Measurements from ENCODE around the gene RNF220. TPM values are rescaled to one million over a fixed set of nuclear protein-coding genes. Genes with fewer than 3 reads are reported as not detected.

Gene RNF220
- polyA plus RNA-seq, 1 of the 3 experiments (the other 2 are of a cell fraction) = 83.7 TPM

DNA sequence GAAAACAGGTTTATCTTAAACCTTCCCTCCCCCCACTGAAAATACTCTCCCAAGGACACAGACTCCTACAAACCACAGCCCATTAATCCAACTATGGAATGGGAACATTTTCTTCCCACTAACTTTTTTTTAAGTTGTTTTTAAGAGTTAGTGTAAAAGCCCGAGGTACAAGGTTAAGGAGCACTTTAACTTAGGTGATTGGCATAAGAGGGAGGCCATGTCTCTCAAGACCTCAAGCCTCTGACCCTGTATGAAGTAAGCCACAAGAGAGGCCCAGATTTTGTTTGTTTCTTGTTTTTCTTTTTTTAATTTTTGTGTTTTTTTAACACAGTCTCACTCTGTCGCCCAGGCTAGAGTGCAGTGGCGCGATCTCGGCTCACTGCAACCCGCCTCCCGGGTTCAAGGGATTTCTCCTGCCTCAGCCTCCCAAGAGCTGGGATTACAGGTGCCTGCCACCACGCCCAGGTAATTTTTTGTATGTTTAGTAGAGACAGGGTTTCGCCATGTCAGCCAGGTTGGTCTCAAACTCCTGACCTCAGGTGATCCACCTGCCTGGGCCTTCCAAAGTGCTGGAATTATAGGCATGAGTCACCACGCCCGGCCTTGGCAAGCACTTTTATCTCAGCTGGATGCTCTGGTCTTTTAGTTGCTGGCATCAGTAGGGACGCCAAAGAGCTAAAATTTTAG is 283.8 kb downstream of the RNF220 start (continued):
- no peak for TF ChIP-seq CTCF (IDR thresholded peaks at IDR 0.05)

GRCh38 chr1:44689447-44689765 is 284.4 kb downstream of the RNF220 start:
- Histone ChIP-seq H3K9ac (no peak overlapping the region), H3K36me3 (replicated peaks in 1 of 2; ENCODE audit: control insufficient read depth in 1 of 2, insufficient read depth in 2 of 2, low read length in 1 of 2) (no peaks in the 10 kb centered on the region)

DNA sequence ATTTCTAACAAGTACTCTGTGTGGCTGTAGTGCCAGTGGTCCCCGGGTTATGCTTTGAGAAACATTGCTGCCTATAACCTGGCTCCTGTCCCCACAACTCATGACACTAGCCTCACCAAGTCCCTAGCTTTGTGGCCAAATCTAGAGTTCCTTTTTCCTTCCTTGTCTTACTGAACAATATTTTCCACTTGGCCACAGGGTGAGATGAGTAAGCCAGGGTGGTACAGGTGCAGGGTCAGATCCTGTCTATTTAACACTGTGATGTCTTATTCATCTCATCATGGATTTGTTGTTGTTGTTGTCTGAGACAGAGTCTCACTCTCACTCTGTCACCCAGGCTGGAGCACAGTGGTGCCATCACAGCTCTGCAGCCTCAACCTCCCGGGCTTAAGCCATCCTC is 288.1 kb downstream of the RNF220 start:
- POLR2A ChIA-PET = no interaction called here

More at GRCh38 chr1:44689447-44689765, 284.4 kb downstream of the RNF220 start:
- H3K27me3 ChIP-seq (ENCODE audit: insufficient read depth) = no peaks in the 10 kb centered on the region
- no peaks in the 10 kb centered on the region for H3K4me1 ChIP-seq (ENCODE audit: control insufficient read depth in 1 of 2, insufficient read depth in 2 of 2, low read depth in 1 of 2, low read length in 1 of 2)
- no peaks in the 10 kb centered on the region for H4K20me1 ChIP-seq (ENCODE audit: insufficient read depth)
- H3K9me3 ChIP-seq = no peaks in the 10 kb centered on the region
- ChIA-PET POLR2A (no interaction called here), CTCF (no interaction called here)
- no peak overlapping the region for H3K4me3 ChIP-seq (ENCODE audit: low read depth in 2 of 2, low read length in 1 of 2)
- no peaks in the 10 kb centered on the region for H3K9me2 ChIP-seq
- no peak overlapping the region for H3K4me2 ChIP-seq
- no peak for DNase-seq
- no peak overlapping the region for H3K27ac ChIP-seq (ENCODE audit: low read depth in 2 of 2, low read length in 1 of 2)
- 100% methylated on average over 2 of the region's 3 CpGs for WGBS (ENCODE audit: low lambda C conversion rate)
- no peaks in the 10 kb centered on the region for H3K79me2 ChIP-seq (ENCODE audit: insufficient read depth)
- TF ChIP-seq POLR2AphosphoS5 (IDR thresholded peaks at IDR 0.05; ENCODE audit: low read depth, low read length) = no peak
- TF ChIP-seq FOXJ3 (CRISPR knock-in tag; IDR thresholded peaks at IDR 0.05) = no peak
- TF ChIP-seq NRF1 (IDR thresholded peaks at IDR 0.05; ENCODE audit: low read depth, low read length) = no peak
- TF ChIP-seq RXRA (IDR thresholded peaks at IDR 0.05; ENCODE audit: borderline replicate concordance, low read depth) = no peak
- TF ChIP-seq, protein P1, sequence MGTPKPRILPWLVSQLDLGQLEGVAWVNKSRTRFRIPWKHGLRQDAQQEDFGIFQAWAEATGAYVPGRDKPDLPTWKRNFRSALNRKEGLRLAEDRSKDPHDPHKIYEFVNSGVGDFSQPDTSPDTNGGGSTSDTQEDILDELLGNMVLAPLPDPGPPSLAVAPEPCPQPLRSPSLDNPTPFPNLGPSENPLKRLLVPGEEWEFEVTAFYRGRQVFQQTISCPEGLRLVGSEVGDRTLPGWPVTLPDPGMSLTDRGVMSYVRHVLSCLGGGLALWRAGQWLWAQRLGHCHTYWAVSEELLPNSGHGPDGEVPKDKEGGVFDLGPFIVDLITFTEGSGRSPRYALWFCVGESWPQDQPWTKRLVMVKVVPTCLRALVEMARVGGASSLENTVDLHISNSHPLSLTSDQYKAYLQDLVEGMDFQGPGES (IDR thresholded peaks at IDR 0.05; ENCODE audit: low read depth, low read length) = no peak
- no peak for TF ChIP-seq TCF12 (IDR thresholded peaks at IDR 0.05)
- TF ChIP-seq YY1 (IDR thresholded peaks at IDR 0.05; ENCODE audit: low read depth) = no peak
- no peaks in the 10 kb centered on the region for H3F3A ChIP-seq (replicated peaks; ENCODE audit: insufficient read depth)
- no peak overlapping the region for H2AFZ ChIP-seq (ENCODE audit: low read depth)

More for the DNA sequence above, 288.1 kb downstream of the RNF220 start:
- H3K27me3 ChIP-seq (ENCODE audit: insufficient read depth) = no peaks in the 10 kb centered on the region
- no peak overlapping the region for H3K4me3 ChIP-seq (ENCODE audit: low read depth in 2 of 2, low read length in 1 of 2)
- H4K20me1 ChIP-seq (ENCODE audit: insufficient read depth) = no peaks in the 10 kb centered on the region
- no peaks in the 10 kb centered on the region for H3K4me1 ChIP-seq (ENCODE audit: control insufficient read depth in 1 of 2, insufficient read depth in 2 of 2, low read depth in 1 of 2, low read length in 1 of 2)
- DNase-seq = no peak
- no peaks in the 10 kb centered on the region for H3F3A ChIP-seq (replicated peaks; ENCODE audit: insufficient read depth)
- H3K4me2 ChIP-seq = no peak overlapping the region
- TF ChIP-seq, protein P1 (IDR thresholded peaks at IDR 0.05; ENCODE audit: low read depth, low read length) = no peak
- TF ChIP-seq NFIC (IDR thresholded peaks at IDR 0.05; ENCODE audit: borderline replicate concordance) (no peak), USF2 (IDR thresholded peaks at IDR 0.05; ENCODE audit: borderline replicate concordance, low read depth, low read length) (no peak), FOXM1 (IDR thresholded peaks at IDR 0.05; ENCODE audit: low read depth) (no peak), EZH2phosphoT487 (IDR thresholded peaks at IDR 0.05; ENCODE audit: borderline replicate concordance, low read depth) (no peak)
- WGBS (ENCODE audit: low lambda C conversion rate) = 45% methylated on average over 2 of the region's 2 CpGs
- no peak overlapping the region for H3K9ac ChIP-seq
- H3K27ac ChIP-seq (ENCODE audit: low read depth in 2 of 2, low read length in 1 of 2) = no peak overlapping the region
- H3K79me2 ChIP-seq (ENCODE audit: insufficient read depth) = no peaks in the 10 kb centered on the region
- no peaks in the 10 kb centered on the region for H3K9me3 ChIP-seq
- CTCF ChIA-PET = interaction anchor here (1.5 to 2.8 kb wide), 3 partner anchors 17 to 38 kb away, joined by 3 to 8 read pairs (median 5); partner anchors contain the start of gene RNU5D-1
- H3K9me2 ChIP-seq = no peaks in the 10 kb centered on the region
- no peak overlapping the region for H2AFZ ChIP-seq (ENCODE audit: low read depth)
- H3K36me3 ChIP-seq (replicated peaks in 1 of 2; ENCODE audit: control insufficient read depth in 1 of 2, insufficient read depth in 2 of 2, low read length in 1 of 2) = no peaks in the 10 kb centered on the region

All from SK-N-SH (cell line).